Measurements from ENCODE around the gene ECI2.
"Not testable (repeated sequence)": the region's sequence is repeated elsewhere in the genome, so short reads cannot be mapped to it uniquely, and the experiment has no call there.

The ECI2 gene

GRCh38 chr6:4114123-4114522 lies 21.3 kb downstream of the ECI2 start:
- DNase-seq (ENCODE audit: insufficient read length): no peak
- no peak for FAIRE-seq
- TF ChIP-seq POLR2A (IDR thresholded peaks at IDR 0.05; ENCODE audit: low read depth, low read length) (no peak), TAF1 (IDR thresholded peaks at IDR 0.05; ENCODE audit: borderline replicate concordance, low read depth, low read length) (no peak), POLR2AphosphoS5 (IDR thresholded peaks at IDR 0.05; ENCODE audit: low read depth, low read length) (no peak)

DNA sequence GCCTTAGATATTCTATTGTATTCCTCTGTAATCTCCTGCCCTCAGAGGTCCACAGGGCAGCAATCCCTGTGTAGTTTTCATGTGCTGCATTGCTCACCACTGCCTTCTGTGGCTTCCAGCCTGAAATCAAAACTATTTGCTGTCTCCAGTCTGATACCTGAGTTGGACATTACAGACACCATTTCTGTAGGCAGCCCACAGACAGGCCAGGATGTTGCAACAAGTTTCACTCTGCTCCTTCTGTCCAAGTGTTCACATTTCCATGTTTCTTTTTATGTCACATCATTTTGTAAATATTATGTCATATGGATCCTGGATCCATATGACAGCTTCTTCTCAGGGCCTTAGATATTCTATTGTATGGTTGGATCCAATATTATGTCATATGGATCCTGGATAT lies 21.7 kb downstream of the ECI2 start:
- no peak for TF ChIP-seq POLR2AphosphoS5 (IDR thresholded peaks at IDR 0.05; ENCODE audit: low read depth, low read length)
- TF ChIP-seq POLR2A (IDR thresholded peaks at IDR 0.05; ENCODE audit: low read depth, low read length): no peak
- TF ChIP-seq TAF1 (IDR thresholded peaks at IDR 0.05; ENCODE audit: borderline replicate concordance, low read depth, low read length): no peak
- FAIRE-seq (no peak), DNase-seq (ENCODE audit: insufficient read length) (no peak)

DNA sequence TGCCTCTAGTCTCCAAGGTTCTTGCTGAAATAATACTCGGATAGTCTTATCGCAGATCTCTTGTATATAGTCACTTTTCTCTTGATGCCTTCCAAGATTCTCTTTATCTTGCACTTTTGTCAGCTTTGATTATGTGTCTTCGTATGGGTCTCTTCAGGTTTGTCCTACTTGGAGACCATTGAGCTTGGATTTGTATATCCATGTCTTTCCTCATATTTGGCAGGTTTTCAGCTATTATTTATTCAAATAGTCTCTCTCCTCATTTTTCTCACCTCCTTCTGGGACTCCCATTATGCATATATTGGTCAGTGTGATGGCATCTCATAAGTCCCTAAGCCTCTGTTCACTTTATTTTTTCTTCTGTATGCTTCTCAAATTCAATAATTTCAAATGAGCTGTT lies 23.0 kb downstream of the ECI2 start:
- no peak for FAIRE-seq
- no peak for TF ChIP-seq TAF1 (IDR thresholded peaks at IDR 0.05; ENCODE audit: borderline replicate concordance, low read depth, low read length)
- no peak for TF ChIP-seq POLR2A (IDR thresholded peaks at IDR 0.05; ENCODE audit: low read depth, low read length)
- no peak for TF ChIP-seq POLR2AphosphoS5 (IDR thresholded peaks at IDR 0.05; ENCODE audit: low read depth, low read length)
- DNase-seq (ENCODE audit: insufficient read length): no peak

DNA sequence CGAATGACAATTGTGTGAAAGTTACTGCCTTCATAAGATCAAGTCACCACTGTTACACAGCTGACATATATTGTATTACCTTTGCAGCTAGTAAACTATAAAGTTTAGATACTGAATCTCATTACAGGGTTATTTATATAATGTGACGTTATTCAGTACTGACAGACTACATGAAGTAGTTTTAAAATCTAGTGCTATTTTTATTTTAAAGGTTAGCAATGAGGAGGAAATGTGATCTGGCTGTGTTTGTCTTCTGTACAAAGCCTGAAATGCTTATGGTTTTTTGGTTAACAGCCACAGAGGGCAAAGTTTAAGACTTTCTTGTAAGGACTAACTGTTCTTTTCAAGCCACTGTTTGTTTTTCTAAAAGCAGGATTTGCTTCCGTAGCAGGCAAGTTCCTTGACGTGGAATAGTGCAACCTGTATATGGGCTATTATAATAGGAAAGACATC lies 26.0 kb downstream of the ECI2 start:
- not testable (repeated sequence) for FAIRE-seq

GRCh38 chr6:4108561-4109093 lies 26.7 kb downstream of the ECI2 start:
- TF ChIP-seq POLR2AphosphoS5 (IDR thresholded peaks at IDR 0.05; ENCODE audit: low read depth, low read length) (no peak), TAF1 (IDR thresholded peaks at IDR 0.05; ENCODE audit: borderline replicate concordance, low read depth, low read length) (no peak), POLR2A (IDR thresholded peaks at IDR 0.05; ENCODE audit: low read depth, low read length) (no peak)
- DNase-seq (ENCODE audit: insufficient read length) (no peak), FAIRE-seq (no peak)

More for the DNA sequence above, 26.0 kb downstream of the ECI2 start:
- not testable (repeated sequence) for DNase-seq (ENCODE audit: insufficient read length)

DNA sequence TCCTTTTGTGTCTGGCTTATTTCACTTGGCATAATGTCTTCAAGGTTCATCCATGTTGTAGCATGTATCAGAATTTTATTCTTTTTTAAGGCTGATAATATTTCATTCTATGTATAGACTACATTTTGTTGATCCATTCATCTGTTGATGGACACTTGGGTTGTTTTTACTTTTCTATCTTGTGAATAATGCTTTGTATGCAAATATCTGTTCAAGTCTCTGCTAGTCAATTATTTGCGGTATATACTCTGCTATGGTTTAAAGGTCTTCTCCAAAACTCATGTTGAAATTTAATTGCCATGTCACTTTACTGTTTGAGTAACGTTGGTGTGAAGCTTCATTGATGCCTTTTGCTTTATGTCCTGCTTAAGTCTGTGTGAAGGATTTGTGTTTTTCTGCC lies 27.5 kb downstream of the ECI2 start:
- TF ChIP-seq POLR2A (IDR thresholded peaks at IDR 0.05; ENCODE audit: low read depth, low read length) (no peak), POLR2AphosphoS5 (IDR thresholded peaks at IDR 0.05; ENCODE audit: low read depth, low read length) (no peak), TAF1 (IDR thresholded peaks at IDR 0.05; ENCODE audit: borderline replicate concordance, low read depth, low read length) (no peak)
- FAIRE-seq (no peak), DNase-seq (ENCODE audit: insufficient read length) (no peak)

DNA sequence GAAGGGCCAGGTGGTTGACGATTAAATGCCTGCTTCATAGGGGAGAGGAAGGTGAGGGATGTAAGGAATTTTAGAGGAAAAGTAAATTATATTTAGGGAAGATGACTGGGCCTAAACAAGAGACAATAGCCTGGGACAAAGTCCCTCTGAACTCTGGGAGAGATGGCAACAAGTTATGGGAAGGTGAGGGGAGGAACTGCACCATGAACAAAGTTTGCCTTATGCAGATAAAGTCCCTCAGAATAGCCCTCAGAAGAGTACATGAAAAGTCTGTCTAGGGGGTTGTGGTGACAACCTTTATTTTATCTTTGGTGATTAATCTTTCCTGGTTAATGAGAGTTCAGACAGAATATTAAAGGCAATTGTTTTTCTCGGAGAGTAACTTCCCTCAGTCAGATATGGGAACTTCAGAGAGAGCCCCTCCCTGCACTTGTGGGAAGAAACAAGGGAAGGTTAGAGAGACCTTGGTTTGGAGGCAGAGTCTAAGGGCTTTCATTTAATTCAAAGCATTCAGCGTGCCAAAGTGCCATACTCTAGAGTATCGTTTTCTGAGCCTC lies 29.3 kb downstream of the ECI2 start:
- DNase-seq (ENCODE audit: insufficient read length) (no peak), FAIRE-seq (no peak)
- TF ChIP-seq POLR2A (IDR thresholded peaks at IDR 0.05; ENCODE audit: low read depth, low read length): no peak
- TF ChIP-seq TAF1 (IDR thresholded peaks at IDR 0.05; ENCODE audit: borderline replicate concordance, low read depth, low read length): no peak
- TF ChIP-seq POLR2AphosphoS5 (IDR thresholded peaks at IDR 0.05; ENCODE audit: low read depth, low read length): no peak

- no peak for FAIRE-seq
- no peak for TF ChIP-seq POLR2AphosphoS5 (IDR thresholded peaks at IDR 0.05; ENCODE audit: low read depth, low read length)
- no peak for TF ChIP-seq POLR2A (IDR thresholded peaks at IDR 0.05; ENCODE audit: low read depth, low read length)
- no peak for TF ChIP-seq TAF1 (IDR thresholded peaks at IDR 0.05; ENCODE audit: borderline replicate concordance, low read depth, low read length)
- DNase-seq (ENCODE audit: insufficient read length): no peak
Measured at GRCh38 chr6:4103929-4104328, 31.4 kb downstream of the ECI2 start.

DNA sequence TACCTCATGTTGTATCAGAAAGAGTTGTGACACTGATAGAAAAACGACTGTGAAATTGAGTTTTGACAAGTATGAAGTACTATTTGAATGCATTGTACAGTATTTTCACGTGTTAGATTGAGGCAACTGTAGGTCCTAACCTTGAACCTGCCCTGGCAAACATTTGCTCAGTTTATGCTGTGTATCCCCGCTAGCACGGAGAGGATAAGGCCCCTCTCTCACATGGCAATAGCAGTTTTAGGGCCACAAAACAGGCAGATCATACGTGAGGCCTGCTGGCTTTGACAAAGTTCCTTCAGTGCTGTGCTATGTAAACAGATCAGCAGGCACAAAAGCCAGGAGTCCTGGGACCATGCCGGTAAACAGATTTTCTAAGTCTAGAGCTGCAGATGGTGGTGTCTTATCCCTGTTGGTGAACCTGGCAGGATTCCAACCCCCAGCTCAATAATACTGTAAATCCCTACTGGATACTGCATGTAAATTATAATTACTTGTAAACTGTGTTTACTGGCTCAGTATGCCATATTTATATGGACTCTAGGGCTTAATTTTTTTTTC lies 32.6 kb downstream of the ECI2 start:
- FAIRE-seq (no peak), DNase-seq (ENCODE audit: insufficient read length) (no peak)
- TF ChIP-seq POLR2AphosphoS5 (IDR thresholded peaks at IDR 0.05; ENCODE audit: low read depth, low read length) (no peak), TAF1 (IDR thresholded peaks at IDR 0.05; ENCODE audit: borderline replicate concordance, low read depth, low read length) (no peak), POLR2A (IDR thresholded peaks at IDR 0.05; ENCODE audit: low read depth, low read length) (no peak)

DNA sequence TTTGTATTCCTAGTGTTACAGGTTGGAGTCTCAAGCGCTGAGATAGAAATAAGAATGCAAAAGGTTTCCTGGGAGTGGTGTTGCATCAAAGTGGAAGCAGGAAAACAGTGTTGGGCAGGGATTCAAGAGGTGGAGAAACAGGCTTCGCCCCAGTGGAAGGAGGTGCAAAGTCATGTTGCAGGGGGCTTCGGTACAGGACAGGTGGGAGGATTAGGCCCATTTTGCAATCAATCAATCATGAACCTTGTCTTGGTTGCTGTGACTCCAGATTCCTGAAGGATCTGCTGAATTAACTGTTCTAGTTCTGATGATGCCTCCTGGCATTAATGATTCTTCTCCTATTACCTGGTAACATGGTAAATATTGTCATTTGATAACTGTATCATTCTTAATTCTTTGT lies 34.1 kb downstream of the ECI2 start:
- no peak for FAIRE-seq
- TF ChIP-seq POLR2A (IDR thresholded peaks at IDR 0.05; ENCODE audit: low read depth, low read length): no peak
- no peak for TF ChIP-seq TAF1 (IDR thresholded peaks at IDR 0.05; ENCODE audit: borderline replicate concordance, low read depth, low read length)
- no peak for TF ChIP-seq POLR2AphosphoS5 (IDR thresholded peaks at IDR 0.05; ENCODE audit: low read depth, low read length)
- DNase-seq (ENCODE audit: insufficient read length): no peak

- no peak for DNase-seq (ENCODE audit: insufficient read length)
- no peak for TF ChIP-seq POLR2A (IDR thresholded peaks at IDR 0.05; ENCODE audit: low read depth, low read length)
- TF ChIP-seq TAF1 (IDR thresholded peaks at IDR 0.05; ENCODE audit: borderline replicate concordance, low read depth, low read length): no peak
- no peak for TF ChIP-seq POLR2AphosphoS5 (IDR thresholded peaks at IDR 0.05; ENCODE audit: low read depth, low read length)
- FAIRE-seq: no peak
Measured at GRCh38 chr6:4100655-4101054, 34.7 kb downstream of the ECI2 start.

DNA sequence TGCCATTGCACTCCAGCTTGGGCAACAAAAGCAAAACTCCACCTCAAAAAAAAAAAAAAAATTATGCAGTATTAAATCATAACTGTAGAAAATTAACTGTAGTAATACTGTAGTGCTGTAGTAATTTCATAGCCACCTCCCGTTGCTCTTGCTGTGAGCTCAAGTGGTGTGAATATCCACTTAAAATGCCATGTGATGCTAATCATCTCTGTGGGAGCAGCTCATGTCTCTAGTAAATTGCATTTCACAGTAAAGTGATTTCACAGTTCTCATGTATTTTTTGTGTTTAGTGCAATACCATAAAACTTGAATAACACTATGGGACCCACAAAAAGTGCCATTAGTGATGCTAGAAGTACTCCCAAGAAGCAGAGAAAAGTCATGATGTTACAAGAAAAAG lies 42.1 kb downstream of the ECI2 start:
- DNase-seq (ENCODE audit: insufficient read length) (no peak), FAIRE-seq (no peak)

More for the DNA sequence above, 42.1 kb downstream of the ECI2 start:
- TF ChIP-seq POLR2AphosphoS5 (IDR thresholded peaks at IDR 0.05; ENCODE audit: low read depth, low read length): no peak

All from GM12892 (cell line).